GM12865 (cell line): ENCODE measurements around the gene KIFC3.
"Not testable (repeated sequence)": the region's sequence is repeated elsewhere in the genome, so short reads cannot be mapped to it uniquely, and the experiment has no call there.

ENCODE experiments used
- DNase-seq: peaks from one replicate; pipeline ENCODE4 v3.0.0; 2010; ENCODE audit warnings: low read depth
- H3K4me3 ChIP-seq: 2 replicates; pipeline ENCODE4 v1.5.1; 2011; ENCODE audit warnings: mild to moderate bottlenecking, low read depth, low read length, control low read depth
- CTCF ChIP-seq: IDR thresholded peaks from 2 replicates; pipeline ENCODE4 v1.5.1; 2011; ENCODE audit warnings: low read length, control low read depth, low read depth, inconsistent platforms; ENCODE audit not compliant: insufficient read depth; ENCODE audit errors: missing control alignments

Gene KIFC3

GRCh38 chr16:57732714-57733113 lies 69.6 kb downstream of the KIFC3 start:
- DNase-seq, result no peak
- no peak overlapping the region for H3K4me3 ChIP-seq
- no peak for TF ChIP-seq CTCF

- DNase-seq, result no peak
- H3K4me3 ChIP-seq, result no peak overlapping the region
- TF ChIP-seq CTCF, result no peak
These were observed 70.3 kb downstream of the KIFC3 start for GRCh38 chr16:57732037-57732436.

- no peak for TF ChIP-seq CTCF
- DNase-seq, result no peak
- no peak overlapping the region for H3K4me3 ChIP-seq
These were observed 71.2 kb downstream of the KIFC3 start for GRCh38 chr16:57730771-57731730.

GRCh38 chr16:57729852-57730251 lies 72.4 kb downstream of the KIFC3 start:
- DNase-seq, H3K4me3 ChIP-seq: not testable (repeated sequence)

- no peak for DNase-seq
- H3K4me3 ChIP-seq, result no peak overlapping the region
- TF ChIP-seq CTCF, result no peak
These were observed 73.2 kb downstream of the KIFC3 start for GRCh38 chr16:57729182-57729484.

- no peak overlapping the region for H3K4me3 ChIP-seq
- DNase-seq, result no peak
- TF ChIP-seq CTCF, result no peak
These were observed 73.7 kb downstream of the KIFC3 start for GRCh38 chr16:57728336-57729181.

- H3K4me3 ChIP-seq, result no peak overlapping the region
- TF ChIP-seq CTCF, result no peak
- no peak for DNase-seq
These were observed 74.7 kb downstream of the KIFC3 start for GRCh38 chr16:57727610-57728009.
